Mesothelial cell of epicardium (in vitro differentiated cells): ENCODE results near the gene MOSPD3. TPM values are rescaled to one million over a fixed set of nuclear protein-coding genes. Genes with fewer than 3 reads are reported as not detected.
A peak's percentile ranks its signal among the peaks of the same experiment; 100 is the strongest.

ENCODE experiments used
- DNase-seq, 2 experiments: peaks; one replicate each; pipeline ENCODE4 v3.0.0; 2021; ENCODE audit warnings: low spot score in 2 of 2; ENCODE audit not compliant: unreplicated experiment in 2 of 2
- H3K27ac Mint-ChIP-seq: 2 replicates; pipeline ENCODE4 v1.8.0; 2021; ENCODE audit warnings: mixed read lengths
- H3K27me3 Mint-ChIP-seq: 2 replicates; pipeline ENCODE4 v1.8.0; 2021; ENCODE audit warnings: low read depth, mixed read lengths
- H3K36me3 Mint-ChIP-seq: 2 replicates; pipeline ENCODE4 v1.8.0; 2021; ENCODE audit warnings: mixed read lengths
- H3K4me1 Mint-ChIP-seq: 2 replicates; pipeline ENCODE4 v1.8.0; 2021; ENCODE audit warnings: mixed read lengths
- H3K4me3 Mint-ChIP-seq: 2 replicates; pipeline ENCODE4 v1.8.0; 2021; ENCODE audit warnings: mild to moderate bottlenecking, moderate library complexity, mixed read lengths
- H3K9me3 Mint-ChIP-seq: 2 replicates; pipeline ENCODE4 v1.8.0; 2021; ENCODE audit warnings: mixed read lengths
- CTCF ChIP-seq: fragments of 200-600 bp; sonication (generic); IDR thresholded peaks from one replicate; pipeline ENCODE4 v1.5.0; 2021; ENCODE audit warnings: antibody characterized with exemption; ENCODE audit not compliant: unreplicated experiment
- total RNA-seq: library from RNA; stranded (reverse); gene quantifications from 3 replicates; pipeline ENCODE4 v1.2.1, GENCODE V29; 2021

Gene MOSPD3
- total RNA-seq, 1 donor from 2014 or later = 25.9 TPM

GRCh38 chr7:100567031-100567730 lies 45.2 kb upstream of the MOSPD3 start:
- no peaks in the 10 kb centered on the region for H3K9me3 Mint-ChIP-seq
- H3K27me3 Mint-ChIP-seq = no peaks in the 10 kb centered on the region
- no peak for TF ChIP-seq CTCF
- no peak for DNase-seq
- no peak overlapping the region for H3K4me3 Mint-ChIP-seq
- peak overlapping the region; percentile 59 for H3K27ac Mint-ChIP-seq
- no peaks in the 10 kb centered on the region for H3K36me3 Mint-ChIP-seq
- peaks cover 34% of the 10 kb centered on the region for H3K4me1 Mint-ChIP-seq

- H3K36me3 Mint-ChIP-seq = no peaks in the 10 kb centered on the region
- DNase-seq = no peak
- no peaks in the 10 kb centered on the region for H3K9me3 Mint-ChIP-seq
- no peaks in the 10 kb centered on the region for H3K27me3 Mint-ChIP-seq
- TF ChIP-seq CTCF = no peak
- no peak overlapping the region for H3K4me3 Mint-ChIP-seq
- peak overlapping the region; percentile 34 for H3K27ac Mint-ChIP-seq
- H3K4me1 Mint-ChIP-seq = peaks cover 38% of the 10 kb centered on the region
Observed at GRCh38 chr7:100567751-100568175, 44.6 kb upstream of the MOSPD3 start.

GRCh38 chr7:100568176-100568895 lies 44.0 kb upstream of the MOSPD3 start:
- H3K4me1 Mint-ChIP-seq = peaks cover 38% of the 10 kb centered on the region
- no peaks in the 10 kb centered on the region for H3K27me3 Mint-ChIP-seq
- peak overlapping the region; percentile 34 for H3K27ac Mint-ChIP-seq
- no peaks in the 10 kb centered on the region for H3K36me3 Mint-ChIP-seq
- no peak overlapping the region for H3K4me3 Mint-ChIP-seq
- no peak for DNase-seq
- H3K9me3 Mint-ChIP-seq = no peaks in the 10 kb centered on the region
- no peak for TF ChIP-seq CTCF

- no peaks in the 10 kb centered on the region for H3K27me3 Mint-ChIP-seq
- peak overlapping the region; percentile 58 for H3K4me3 Mint-ChIP-seq
- no peaks in the 10 kb centered on the region for H3K36me3 Mint-ChIP-seq
- no peaks in the 10 kb centered on the region for H3K9me3 Mint-ChIP-seq
- DNase-seq = no peak
- TF ChIP-seq CTCF = peak; percentile 56
- peaks cover 38% of the 10 kb centered on the region for H3K4me1 Mint-ChIP-seq
- H3K27ac Mint-ChIP-seq = peak overlapping the region; percentile 79
Observed at GRCh38 chr7:100568896-100569844, 43.2 kb upstream of the MOSPD3 start.

GRCh38 chr7:100570954-100571828 lies 41.1 kb upstream of the MOSPD3 start:
- TF ChIP-seq CTCF = no peak
- peak in 1 of 2 experiments; percentile 69 for DNase-seq
- H3K9me3 Mint-ChIP-seq = no peaks in the 10 kb centered on the region

More at GRCh38 chr7:100570954-100571828, 41.1 kb upstream of the MOSPD3 start:
- Mint-ChIP-seq H3K27ac (peak overlapping the region; percentile 95), H3K27me3 (no peaks in the 10 kb centered on the region), H3K36me3 (peaks cover 4% of the 10 kb centered on the region), H3K4me1 (peaks cover 38% of the 10 kb centered on the region), H3K4me3 (no peak overlapping the region)
